Measurements from ENCODE around the gene LYPD6. TPM values are rescaled to one million over a fixed set of nuclear protein-coding genes. Genes with fewer than 3 reads are reported as not detected.
"Not testable (repeated sequence)": the region's sequence is repeated elsewhere in the genome, so short reads cannot be mapped to it uniquely, and the experiment has no call there.

Gene LYPD6
- 9.4 and 14.1 TPM in 2 replicates for total RNA-seq

DNA sequence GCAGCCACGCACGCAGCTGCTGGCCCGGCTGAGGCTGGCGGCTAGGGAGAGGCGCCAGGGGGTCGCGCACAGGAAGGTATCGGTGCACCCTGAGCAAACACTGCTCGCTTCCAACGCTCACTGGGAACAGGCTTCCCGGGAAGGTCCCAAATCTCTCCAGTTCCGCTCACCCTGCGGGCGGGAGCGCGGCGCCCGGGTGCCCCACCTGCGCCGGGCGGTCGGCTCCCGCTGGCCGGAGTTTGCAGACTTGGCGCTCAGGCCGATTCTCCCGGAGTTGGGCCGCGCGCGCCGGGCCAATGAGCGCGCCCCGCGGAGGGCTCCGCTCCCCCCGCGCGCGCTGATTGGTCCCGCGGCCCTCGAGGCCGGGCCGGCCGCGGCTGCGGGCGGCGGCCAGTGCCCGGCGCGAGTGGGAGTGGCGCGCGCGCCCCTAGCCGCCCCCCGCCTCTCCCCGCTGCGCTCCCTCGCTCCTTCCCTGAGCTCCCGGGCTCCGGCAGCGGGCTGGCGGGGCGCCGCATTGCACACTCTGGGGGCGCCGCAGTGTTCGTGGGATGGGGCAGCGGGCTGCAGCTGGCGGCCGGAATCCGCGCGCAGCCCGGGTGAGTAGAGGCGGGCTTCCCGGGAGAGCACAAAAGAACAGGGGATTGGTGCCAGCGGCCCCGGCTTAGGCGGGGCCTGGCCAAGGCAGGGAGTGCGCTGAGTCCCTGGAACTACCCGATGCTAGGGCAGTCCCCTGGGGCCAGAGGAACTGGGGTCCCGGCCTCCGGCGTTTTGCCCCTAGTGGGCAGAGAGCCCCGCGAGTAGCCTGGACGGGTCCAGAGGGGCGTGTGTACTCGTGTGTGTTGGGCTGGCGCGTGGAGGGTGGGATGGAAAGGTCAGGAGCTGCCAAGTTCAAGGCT, at the start of gene LYPD6:
TSS of gene LYPD6 (plus strand) at position 461 of the 896 bp plus-strand sequence. CDS start 107,122 bp downstream, outside the sequence.
- peak; percentile 82 for DNase-seq

GRCh38 chr2:149281441-149281840, 48.9 kb upstream of the LYPD6 start:
- DNase-seq = no peak

- no peak for DNase-seq
Observed at GRCh38 chr2:149290662-149291061, 39.7 kb upstream of the LYPD6 start.

- DNase-seq = no peak
Observed at GRCh38 chr2:149291881-149292280, 38.5 kb upstream of the LYPD6 start.

- no peak for DNase-seq
Observed at GRCh38 chr2:149296031-149296430, 34.4 kb upstream of the LYPD6 start.

GRCh38 chr2:149307014-149307413, 23.4 kb upstream of the LYPD6 start:
- DNase-seq = no peak

DNA sequence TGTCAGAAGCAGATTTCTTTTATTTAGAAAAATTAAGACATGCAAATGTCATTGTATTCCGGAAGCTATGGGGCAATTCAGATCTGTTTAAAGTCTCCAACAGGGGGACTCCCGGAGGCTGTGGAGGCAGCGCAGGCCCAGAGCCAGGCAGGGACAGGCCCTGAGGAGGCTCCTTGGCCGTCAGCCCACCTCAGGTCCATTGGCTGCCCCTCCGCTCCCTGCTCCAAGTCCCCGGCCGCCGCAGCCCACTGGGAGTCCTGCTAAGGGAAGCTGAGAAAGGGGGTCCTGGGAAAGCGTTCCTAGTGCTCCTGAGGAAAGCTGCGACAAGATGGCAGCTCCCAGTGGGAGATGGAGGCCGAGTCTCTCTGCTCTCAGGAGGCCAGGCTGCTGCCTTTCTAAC, 20.0 kb upstream of the LYPD6 start:
- no peak for DNase-seq

GRCh38 chr2:149312039-149312438, 18.3 kb upstream of the LYPD6 start:
- DNase-seq = no peak

- DNase-seq = peak; percentile 49
Observed at GRCh38 chr2:149313512-149313972, 16.8 kb upstream of the LYPD6 start.

DNA sequence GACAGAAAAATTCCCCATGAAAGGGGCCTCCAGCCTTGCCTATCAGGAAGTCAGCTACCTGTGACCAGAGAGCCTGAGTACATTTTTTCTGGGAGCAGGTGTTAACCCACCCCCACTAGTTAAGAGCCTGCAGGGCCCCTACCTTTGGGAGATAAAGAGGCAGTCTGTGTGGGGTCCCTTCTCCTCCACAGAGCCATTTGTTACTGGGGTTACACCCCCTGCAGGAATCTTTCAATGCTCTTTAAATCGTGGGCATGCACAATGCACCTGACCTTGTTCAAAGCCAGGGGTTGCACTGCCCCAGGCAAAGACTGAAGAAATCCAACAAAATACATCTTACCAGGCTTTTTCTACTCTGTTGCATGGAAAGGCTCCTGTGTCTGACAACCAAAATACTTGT, 15.7 kb upstream of the LYPD6 start:
- DNase-seq = no peak

GRCh38 chr2:149315461-149315860, 14.9 kb upstream of the LYPD6 start:
- DNase-seq = no peak

GRCh38 chr2:149318566-149318965, 11.8 kb upstream of the LYPD6 start:
- DNase-seq = not testable (repeated sequence)

DNA sequence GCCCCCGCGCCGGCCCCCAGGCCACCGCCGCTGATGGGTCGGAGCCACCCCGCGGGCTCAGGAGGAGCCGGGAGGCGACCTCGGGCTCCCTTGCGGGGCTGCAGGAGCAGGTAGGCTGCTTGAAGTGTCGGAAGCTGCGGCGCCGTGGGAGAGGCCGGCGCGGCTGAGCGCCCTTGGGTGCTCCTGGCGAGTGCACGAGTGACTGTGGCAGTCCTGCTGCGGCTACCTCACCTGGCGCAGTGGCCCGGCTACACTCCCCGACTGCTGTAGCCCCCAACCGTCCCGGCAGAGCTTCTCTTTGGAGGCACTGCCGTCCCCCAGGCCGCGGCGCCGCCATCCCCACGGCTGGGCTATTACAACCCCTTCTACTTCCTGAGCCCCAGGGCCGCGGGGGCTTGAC, 10.0 kb upstream of the LYPD6 start:
- no peak for DNase-seq

DNA sequence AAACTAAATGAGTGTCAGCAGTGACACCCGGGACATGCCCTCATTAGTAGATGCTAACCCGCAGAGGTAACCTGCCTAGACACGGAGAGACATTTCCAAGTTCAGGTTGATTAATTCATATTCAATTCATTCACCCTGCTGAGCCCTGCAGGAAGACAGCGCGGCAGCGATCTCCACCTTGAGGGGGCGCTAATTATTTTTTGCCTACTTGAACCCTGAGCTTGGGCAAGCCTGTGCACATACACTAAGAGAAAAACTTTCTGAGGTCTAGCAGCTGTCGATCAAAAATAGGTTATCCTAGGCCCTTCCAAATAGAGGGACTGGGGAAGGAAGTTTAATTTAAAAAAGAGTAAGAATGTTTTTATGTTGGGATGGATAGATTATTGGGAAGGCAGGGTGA, 1.3 kb upstream of the LYPD6 start:
- DNase-seq = peak; percentile 28

DNA sequence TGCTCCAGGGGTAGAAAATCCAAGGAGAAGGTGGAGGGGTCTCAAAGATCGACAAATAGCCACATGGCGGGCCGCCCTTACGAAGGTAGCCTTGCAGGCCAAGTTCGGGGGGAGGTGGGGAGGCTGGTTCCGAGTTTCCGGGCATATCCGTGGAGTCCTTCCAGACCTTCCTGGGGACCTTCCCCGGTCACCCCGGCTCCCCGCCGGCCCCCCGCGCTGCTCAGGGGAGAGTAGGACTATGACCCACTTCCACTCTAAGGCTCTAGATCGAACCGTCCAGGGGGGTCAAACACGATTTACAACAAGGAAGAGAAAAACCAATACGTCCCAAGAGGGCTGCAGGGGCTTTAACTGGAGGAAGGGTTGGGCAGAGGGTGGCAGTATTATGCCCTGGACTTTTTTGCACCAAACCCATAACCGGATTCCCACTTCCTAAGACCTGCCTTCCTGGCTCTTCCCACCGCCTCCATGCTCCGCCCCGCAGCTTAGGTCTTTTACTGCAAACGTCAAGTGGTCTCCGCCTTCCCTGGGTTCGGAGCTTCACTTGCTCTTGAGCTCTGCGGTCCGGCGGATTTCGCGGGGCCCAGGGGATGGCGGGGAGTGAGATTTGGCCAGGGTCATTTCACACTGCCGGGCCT, 779 bp upstream of the LYPD6 start:
- DNase-seq = peak; percentile 64

DNA sequence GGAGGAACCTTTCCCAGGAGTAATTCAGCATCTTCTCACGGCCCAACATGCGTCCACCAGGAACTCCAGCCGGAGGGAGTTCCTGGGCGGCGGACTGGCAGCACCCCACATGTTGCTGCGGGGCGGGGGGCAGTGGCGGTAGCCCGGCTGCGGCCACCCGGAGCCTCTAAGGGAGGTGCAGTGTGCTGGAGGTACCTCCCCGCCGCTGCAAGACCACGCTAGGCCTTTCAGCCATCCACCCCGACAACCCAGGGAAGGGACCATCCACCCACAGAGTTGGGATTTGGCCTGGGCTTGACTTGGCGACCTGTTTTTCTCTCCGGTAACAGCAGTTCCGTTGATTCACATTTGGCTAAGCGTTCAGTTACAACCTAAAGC, 625 bp downstream of the LYPD6 start:
- DNase-seq = no peak

DNA sequence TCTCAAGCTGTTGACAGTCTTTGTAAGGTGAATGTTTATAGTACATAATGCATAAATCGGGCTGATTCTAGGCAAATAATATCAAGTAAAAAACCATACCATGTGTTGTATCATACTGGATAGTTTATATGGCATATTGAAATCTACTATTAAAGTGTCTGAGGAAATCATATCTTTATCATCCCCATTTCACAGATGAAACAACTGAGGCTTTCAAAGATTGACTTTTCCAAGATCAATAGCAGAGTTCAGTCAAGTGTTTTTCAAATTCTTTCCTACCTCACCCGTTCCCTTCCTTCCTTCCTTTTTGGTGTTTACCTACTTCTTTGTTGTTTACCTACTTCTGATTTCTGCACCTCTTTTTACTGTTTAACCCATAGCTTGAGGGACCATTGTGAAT, 2.0 kb downstream of the LYPD6 start:
- DNase-seq = no peak

DNA sequence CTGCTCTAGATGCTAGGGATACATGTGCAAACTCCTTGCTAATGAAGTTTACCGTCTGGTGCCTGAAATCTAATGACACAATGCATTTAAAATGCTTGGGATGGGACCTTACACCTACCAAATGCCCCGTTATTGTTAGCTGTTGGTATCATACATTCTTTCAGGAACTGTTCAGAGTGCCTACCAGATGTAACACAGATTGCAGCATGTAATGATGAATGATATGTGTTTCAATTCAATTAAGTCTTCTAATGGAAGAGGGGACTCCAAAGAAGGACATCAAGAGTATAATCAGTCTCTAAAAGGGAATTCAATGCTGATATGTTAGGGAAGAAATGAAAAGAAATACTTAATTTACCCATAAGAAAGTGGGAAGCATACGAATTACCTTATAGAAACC, 3.2 kb downstream of the LYPD6 start:
- DNase-seq = no peak

- DNase-seq = no peak
Observed at GRCh38 chr2:149334156-149334555, 3.8 kb downstream of the LYPD6 start.

GRCh38 chr2:149339324-149339723, 8.9 kb downstream of the LYPD6 start:
- no peak for DNase-seq

DNA sequence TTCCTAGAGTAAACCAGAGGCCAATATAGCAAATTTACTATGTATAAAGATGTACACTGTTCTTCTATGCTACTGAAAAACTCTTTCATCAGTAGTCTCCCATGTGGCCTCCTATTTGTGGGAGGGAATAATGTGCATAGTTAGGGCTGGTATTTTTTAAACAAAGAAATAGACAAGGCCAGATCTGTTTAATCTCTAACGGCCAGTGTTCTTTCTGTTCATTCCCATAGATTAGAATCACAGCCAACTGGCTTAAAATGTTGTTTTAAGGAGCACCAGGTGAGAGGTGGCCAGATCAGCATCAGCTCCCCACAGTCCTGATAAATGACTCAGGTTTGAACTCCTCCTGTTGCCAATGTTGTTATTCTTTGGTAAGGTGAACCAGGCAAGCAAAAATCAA, 12.1 kb downstream of the LYPD6 start:
- no peak for DNase-seq

GRCh38 chr2:149344105-149344504, 13.7 kb downstream of the LYPD6 start:
- no peak for DNase-seq

GRCh38 chr2:149346272-149346671, 15.9 kb downstream of the LYPD6 start:
- DNase-seq = no peak

DNA sequence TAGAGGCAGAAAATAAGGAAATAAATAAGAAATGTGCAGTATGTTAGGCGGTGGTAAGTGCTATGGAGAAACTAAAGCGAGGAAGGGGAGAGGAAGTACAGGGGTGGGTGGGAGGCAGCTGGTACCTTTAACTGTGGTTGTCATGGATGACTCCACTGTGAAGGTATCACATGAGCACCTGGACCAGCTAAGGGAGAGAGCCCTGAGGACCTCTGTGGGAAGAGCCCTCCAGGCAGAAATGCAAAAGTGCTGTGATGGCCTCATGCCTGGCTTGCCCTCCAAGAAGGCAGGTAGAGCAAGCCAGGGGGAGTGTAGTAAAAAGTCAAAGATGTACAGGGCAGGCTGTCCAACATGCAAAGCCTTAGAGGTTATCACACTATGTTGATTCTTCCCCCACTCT, 17.9 kb downstream of the LYPD6 start:
- DNase-seq = no peak
